ENCODE measurements around the gene IL7R. TPM values are rescaled to one million over a fixed set of nuclear protein-coding genes. Genes with fewer than 3 reads are reported as not detected.

IL7R gene
- total and polyA plus RNA-seq, 10 of the 15 experiments (the other 5 are each of a cell fraction or from before 2014, with no cell fraction given), result 0.40 to 21.1 (median 0.85) TPM

- TF ChIP-seq BCL3 (IDR thresholded peaks at IDR 0.05; ENCODE audit: borderline replicate concordance, insufficient read depth, low read depth, low read length, poor library complexity, severe bottlenecking), result no peak
- TF ChIP-seq ZBTB4 (CRISPR knock-in tag; IDR thresholded peaks at IDR 0.05), result no peak
Observed at GRCh38 chr5:35810601-35811000, 46.1 kb upstream of the IL7R start (continued).

- ChIA-PET POLR2A (no interaction called here), RAD21 (ENCODE audit: unreplicated experiment) (interaction anchor here (2.1 kb wide), 1 partner anchor 12 kb away, joined by 5 read pairs; no protein-coding TSS in a partner anchor), SMC1A (ENCODE audit: uncharacterized antibody, unreplicated experiment) (interaction anchor here (0.7 to 3.7 kb wide), 4 partner anchors 10 to 132 kb away, joined by 3 to 27 read pairs (median 4); no protein-coding TSS in a partner anchor), CTCF (interaction anchor here (0.7 to 1.7 kb wide), 4 partner anchors 30 to 375 kb away, joined by 3 to 4 read pairs (median 3); no protein-coding TSS in a partner anchor)
- H3K4me3 ChIP-seq, result no peak overlapping the region
- ATAC-seq, result peak; percentile 49
- no peaks in the 10 kb centered on the region for H3K79me2 ChIP-seq (ENCODE audit: control insufficient read depth, insufficient read depth, low read length)
- WGBS (ENCODE audit: insufficient coverage, insufficient replicate concordance, low lambda C conversion rate, missing lambda C conversion rate), result 18% methylated on average over 3 of the region's 3 CpGs
- FAIRE-seq, result no peak
- BruUV-seq (replicated peaks), result no TSS peak
- no peaks in the 10 kb centered on the region for H4K20me1 ChIP-seq (ENCODE audit: control insufficient read depth, insufficient read depth)
- DNase-seq (ENCODE audit: low read depth, low spot score), result no peak
- no peak overlapping the region for H3K4me2 ChIP-seq (ENCODE audit: control insufficient read depth, insufficient read depth)
- no peak overlapping the region for H3K9ac ChIP-seq (ENCODE audit: control insufficient read depth, insufficient read depth, low read length)
- intact Hi-C loops (cut with micrococcal nuclease; ENCODE audit: unreplicated experiment), result no loop called here
- H2AFZ ChIP-seq (ENCODE audit: control insufficient read depth, low read depth, low read length), result no peak overlapping the region
- in situ Hi-C loops (cut with MboI), result no loop called here
- no peak overlapping the region for H3K27ac ChIP-seq (ENCODE audit: control insufficient read depth, insufficient read depth)
- H3K27me3 ChIP-seq (replicated peaks in 1 of 2; ENCODE audit: control insufficient read depth in 2 of 2, insufficient read depth in 2 of 2, low read length in 1 of 2), result no peaks in the 10 kb centered on the region
- H3K36me3 ChIP-seq (ENCODE audit: control insufficient read depth in 2 of 2, insufficient read depth in 2 of 2, low read length in 1 of 2), result no peaks in the 10 kb centered on the region
- no peaks in the 10 kb centered on the region for H3K4me1 ChIP-seq (ENCODE audit: control insufficient read depth, insufficient read depth, low read length)
- no peaks in the 10 kb centered on the region for H3K9me3 ChIP-seq (replicated peaks; ENCODE audit: control insufficient read depth, insufficient read depth, low read length)
- peak; percentile 60; the same call in 1 of the 2 replicates for TF ChIP-seq ATF7 (IDR thresholded peaks at IDR 0.05; ENCODE audit: low read depth)
- no peak for TF ChIP-seq CREB1 (IDR thresholded peaks at IDR 0.05; ENCODE audit: low read depth)
- TF ChIP-seq NFIC (IDR thresholded peaks at IDR 0.05; ENCODE audit: low read depth, low read length), result no peak
- TF ChIP-seq JUNB (IDR thresholded peaks at IDR 0.05), result peak; percentile 44; the same call in 1 of the 2 replicates
- TF ChIP-seq DPF2 (IDR thresholded peaks at IDR 0.05), result no peak
- no peak for TF ChIP-seq ELK1 (IDR thresholded peaks at IDR 0.05; ENCODE audit: low read depth, low read length)
- TF ChIP-seq MTA2 (IDR thresholded peaks at IDR 0.05; ENCODE audit: low read depth), result no peak
- no peak for TF ChIP-seq CEBPB (IDR thresholded peaks at IDR 0.05; ENCODE audit: borderline replicate concordance in 1 of 2, low read depth in 2 of 2, low read length in 2 of 2)
- TF ChIP-seq TBL1XR1 (IDR thresholded peaks at IDR 0.05; ENCODE audit: low read depth, low read length), result no peak
- no peak for TF ChIP-seq NFXL1 (IDR thresholded peaks at IDR 0.05; ENCODE audit: borderline replicate concordance)
- no peak for TF ChIP-seq ZBED1 (IDR thresholded peaks at IDR 0.05; ENCODE audit: borderline replicate concordance)
- TF ChIP-seq ZNF24 (IDR thresholded peaks at IDR 0.05), result no peak
- no peak for TF ChIP-seq TCF12 (IDR thresholded peaks at IDR 0.05; ENCODE audit: low read depth, low read length)
- no peak for TF ChIP-seq E2F4 (IDR thresholded peaks at IDR 0.05; ENCODE audit: low read depth, low read length)
- TF ChIP-seq LARP7 (IDR thresholded peaks at IDR 0.05), result no peak
Observed at GRCh38 chr5:35811108-35811741, 45.5 kb upstream of the IL7R start.

Measured in GM12878 (cell line).